Measurements from ENCODE around the gene SLC10A1.
A peak's percentile ranks its signal among the peaks of the same experiment; 100 is the strongest.
"Not testable (repeated sequence)": the region's sequence is repeated elsewhere in the genome, so short reads cannot be mapped to it uniquely, and the experiment has no call there.

SLC10A1 gene

DNA sequence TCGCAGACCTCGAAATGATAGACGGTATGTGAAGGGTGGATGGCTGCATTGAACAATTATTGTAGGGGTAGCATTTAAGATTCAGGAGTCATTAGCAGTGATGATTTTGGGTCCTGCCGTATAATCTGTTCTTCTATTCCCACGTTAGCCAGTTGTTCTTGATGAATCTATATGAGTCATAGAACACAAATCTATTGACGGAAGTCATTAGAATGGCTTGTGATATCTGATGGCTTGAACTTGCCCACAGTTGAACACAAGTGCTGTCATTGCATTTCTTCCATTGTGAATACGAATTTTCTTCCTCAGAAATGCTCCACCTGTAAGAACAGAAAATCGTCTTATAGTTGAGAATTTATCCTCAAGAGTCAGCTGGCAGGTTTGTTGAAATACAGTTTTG is 28.2 kb downstream of the SLC10A1 start:
- DNase-seq: no peak

DNA sequence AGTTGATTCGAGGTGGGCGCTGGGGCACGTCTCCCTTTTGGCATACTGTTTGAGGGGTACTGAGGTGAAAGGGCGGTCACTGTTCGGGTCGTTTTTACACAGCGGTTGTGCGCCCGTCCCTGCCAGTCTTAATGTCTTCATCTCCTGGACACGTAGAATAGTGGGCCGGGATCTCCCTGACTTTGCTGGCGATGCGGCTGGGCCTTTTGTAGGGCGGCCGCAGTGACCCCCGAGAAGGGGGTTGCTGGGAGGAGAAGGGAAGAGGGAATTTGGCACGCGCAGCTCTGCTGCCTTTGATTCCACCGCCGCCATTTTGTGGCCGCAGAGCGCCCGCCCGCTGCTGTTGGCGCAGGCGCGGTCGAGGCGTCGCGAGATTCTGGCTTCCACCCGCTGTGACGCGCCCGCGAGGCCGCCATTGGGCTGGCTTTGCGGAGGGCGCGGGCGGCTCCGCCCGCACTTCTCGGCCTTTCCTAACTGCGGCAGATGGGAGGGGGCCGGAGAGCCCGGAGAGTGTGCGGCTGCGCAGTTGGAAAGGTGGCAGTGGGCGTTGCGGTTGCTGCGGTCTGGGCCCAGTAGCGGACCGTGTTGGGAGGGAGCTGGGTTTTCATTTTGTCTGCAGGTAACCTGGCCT is 29.6 kb downstream of the SLC10A1 start:
- DNase-seq: peak; percentile 28

DNA sequence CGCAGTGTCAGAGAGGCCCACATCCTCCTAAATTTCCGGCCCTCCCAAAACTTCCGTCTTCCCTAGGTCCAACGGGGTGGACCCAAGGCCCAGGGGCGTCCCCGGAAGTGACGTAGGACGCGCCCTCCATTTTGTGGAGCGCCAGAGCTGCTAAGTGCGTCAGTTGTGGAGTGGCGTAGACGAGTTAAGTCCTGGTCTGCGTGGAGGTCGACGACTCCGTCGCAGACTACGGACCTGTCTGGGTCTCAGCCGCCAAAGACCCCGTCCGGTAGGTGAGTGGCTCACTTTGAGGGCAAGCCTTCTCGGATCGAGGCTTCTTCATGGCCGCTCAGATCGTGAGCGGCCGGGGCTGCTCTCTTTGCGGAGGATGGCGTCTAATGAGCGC is 30.1 kb downstream of the SLC10A1 start, which contains the start of gene SRSF5:
TSS of gene SRSF5 (plus strand) at position 159 of the 385 bp plus-strand sequence. CDS start 1,015 bp downstream, outside the sequence.
- DNase-seq: peak; percentile 71

- no peak for DNase-seq
Measured at GRCh38 chr14:69763761-69764510, 33.1 kb downstream of the SLC10A1 start.

GRCh38 chr14:69760810-69761209 is 36.2 kb downstream of the SLC10A1 start:
- DNase-seq: no peak

- no peak for DNase-seq
Measured at GRCh38 chr14:69756298-69756697, 40.7 kb downstream of the SLC10A1 start.

DNA sequence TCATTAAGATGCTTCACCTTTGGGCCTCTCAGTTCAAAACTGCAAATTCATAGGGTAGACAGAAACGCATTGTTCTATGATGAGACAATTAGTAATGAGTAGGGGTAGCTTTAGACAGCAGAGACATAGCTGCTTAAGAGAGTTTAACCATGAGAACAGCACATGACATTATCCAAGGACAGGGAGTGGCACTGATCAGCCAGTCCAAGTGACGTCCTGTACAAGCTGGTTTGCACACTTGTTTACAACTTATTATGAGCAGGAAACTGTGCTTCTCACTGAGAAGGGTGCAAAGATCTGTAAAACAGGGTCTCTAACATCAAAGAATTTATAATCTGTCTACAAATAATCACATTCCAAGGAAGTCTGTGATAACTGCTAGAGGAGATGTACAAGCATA is 41.3 kb downstream of the SLC10A1 start:
- DNase-seq: no peak

DNA sequence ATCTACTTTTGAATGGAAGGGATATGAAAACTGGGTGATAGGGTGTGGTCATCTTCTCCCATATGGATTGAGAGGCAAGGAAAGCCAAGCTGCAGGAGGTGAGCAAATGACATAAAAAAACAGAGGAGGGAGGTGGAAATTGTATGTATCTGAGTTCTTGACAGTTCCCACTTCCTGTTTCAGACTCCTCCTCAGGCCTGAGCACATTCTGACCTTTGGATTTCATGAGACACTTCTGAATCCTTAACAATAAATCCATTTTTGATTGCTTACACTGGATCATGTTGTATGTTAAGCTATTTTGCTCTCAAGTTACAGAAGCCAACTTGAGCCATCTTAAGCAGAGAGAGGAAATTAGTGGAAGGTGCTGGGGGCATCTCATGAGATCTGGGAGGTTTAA is 41.7 kb downstream of the SLC10A1 start:
- DNase-seq: no peak

DNA sequence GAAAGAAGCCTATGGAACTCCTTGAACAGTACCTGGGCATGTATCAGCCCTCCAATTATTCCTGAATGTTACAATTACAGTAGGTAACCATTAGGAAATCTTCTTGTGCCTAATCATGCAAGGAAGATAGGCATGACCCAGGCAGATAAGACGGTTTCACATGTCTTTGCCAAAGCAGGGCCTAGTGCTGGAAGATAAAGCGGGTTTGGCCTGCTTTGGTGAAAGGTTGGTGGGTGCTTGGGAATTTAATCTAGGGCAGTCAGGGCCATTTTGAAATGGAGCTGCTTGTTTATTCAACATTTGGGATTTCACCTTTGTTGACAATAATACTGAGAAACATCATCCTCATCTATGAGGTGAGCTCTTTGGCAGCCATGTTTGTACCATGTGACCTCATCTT is 42.6 kb downstream of the SLC10A1 start:
- DNase-seq: no peak

DNA sequence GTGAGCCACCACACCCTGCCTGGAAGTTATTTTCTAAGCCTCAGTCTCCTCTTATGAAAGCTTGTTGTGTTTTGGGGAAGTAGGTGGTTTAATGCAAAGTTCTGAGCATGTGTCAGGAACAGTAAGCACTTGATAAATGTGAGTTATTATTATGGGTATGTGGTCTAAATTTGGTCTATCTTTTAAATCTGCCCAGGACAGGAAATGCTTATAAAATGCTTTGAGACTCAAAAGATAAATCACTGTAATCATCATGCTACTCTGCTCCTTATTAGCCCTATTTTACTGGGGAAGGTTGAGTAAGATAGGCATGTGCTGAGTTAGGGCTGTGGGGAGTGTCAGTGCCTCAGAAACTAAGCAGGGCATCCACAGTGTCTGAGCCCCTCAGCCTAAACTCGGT is 43.2 kb downstream of the SLC10A1 start:
- no peak for DNase-seq

- DNase-seq: no peak
Measured at GRCh38 chr14:69752773-69753172, 44.3 kb downstream of the SLC10A1 start.

GRCh38 chr14:69750495-69750894 is 46.5 kb downstream of the SLC10A1 start:
- no peak for DNase-seq

DNA sequence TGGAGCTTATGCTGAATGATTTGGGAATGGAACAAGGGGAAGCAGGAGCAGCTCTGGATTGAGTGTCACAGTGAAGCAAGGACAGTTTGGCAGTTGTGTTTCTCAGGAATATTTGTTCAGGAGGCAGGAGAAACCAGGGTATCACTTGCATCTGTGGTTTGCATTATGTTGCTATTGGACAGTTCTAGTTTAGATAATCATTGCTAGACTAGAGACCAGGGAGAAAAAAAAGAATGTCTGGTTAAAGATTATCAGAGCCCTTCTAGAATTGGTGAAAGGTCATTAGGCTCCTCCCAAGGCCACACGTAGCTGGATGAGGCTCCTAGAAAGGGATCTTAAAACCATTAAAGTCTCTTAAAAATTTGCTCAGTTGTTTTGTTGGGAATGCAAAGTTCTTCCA is 47.1 kb downstream of the SLC10A1 start:
- no peak for DNase-seq

DNA sequence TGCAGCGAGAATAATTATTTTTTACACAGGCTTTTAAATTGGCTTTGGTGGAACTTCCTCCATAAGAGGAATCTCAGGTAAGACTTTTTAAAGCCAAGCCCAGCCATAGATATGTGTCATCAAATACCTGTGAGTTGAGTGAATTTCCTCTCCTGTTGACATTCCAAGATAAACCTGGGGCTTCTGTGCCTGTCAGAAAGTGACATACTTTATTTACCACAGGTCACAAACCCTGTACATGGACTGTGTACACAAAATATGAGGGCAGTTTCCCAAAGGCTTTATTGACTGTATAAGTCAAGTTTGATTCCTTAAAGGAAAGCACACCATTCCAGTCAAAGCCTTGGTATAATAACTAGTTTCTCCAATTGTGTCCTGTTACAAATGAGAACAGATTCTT is 56.0 kb downstream of the SLC10A1 start:
- DNase-seq: no peak

- not testable (repeated sequence) for DNase-seq
Measured at GRCh38 chr14:69736405-69736804, 60.6 kb downstream of the SLC10A1 start.

GRCh38 chr14:69731919-69732598 is 65.0 kb downstream of the SLC10A1 start:
- not testable (repeated sequence) for DNase-seq

- DNase-seq: no peak
Measured at GRCh38 chr14:69727860-69728259, 69.2 kb downstream of the SLC10A1 start.

DNA sequence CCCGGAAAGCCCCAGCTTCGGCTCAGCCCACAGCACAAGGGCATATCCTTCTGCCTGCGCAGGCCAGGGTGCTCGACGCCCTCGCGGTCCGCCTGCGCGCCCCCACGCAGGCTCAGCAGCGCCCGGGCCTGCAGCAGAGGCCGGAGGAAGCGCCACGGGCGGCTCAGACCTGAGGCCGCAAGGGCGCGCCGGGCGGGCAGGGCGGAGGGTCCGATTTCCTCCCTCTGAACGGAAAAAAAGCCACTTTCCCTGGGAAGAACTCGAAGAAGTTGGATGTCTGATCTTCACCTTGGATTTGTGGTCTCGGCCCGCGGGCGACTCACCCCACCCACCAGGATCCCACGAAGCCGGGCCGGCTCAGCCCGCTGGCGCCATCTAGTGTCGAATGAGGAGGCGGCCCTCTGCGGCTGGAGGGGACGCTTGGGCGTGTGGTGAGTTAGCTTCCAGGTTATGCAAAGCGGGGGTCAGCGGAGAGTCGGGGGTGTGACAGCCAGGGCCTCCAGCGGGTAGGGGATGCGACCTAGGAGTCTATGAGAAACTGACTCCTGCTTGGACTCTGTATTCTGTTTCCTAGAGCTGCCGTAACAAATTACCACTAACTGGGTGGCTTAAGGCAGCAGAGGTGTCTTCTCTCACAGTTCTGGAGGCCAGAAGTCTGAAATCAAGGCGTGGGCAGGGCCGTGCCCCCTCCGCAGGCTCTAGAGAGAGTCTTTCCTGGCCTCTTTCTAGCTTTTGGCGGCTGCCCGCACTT is 70.1 kb downstream of the SLC10A1 start:
- DNase-seq: no peak

All from SIG-M5 (cell line).